ENCODE data around the gene NDUFS6. TPM values are rescaled to one million over a fixed set of nuclear protein-coding genes. Genes with fewer than 3 reads are reported as not detected.

Gene NDUFS6
- total RNA-seq, 1 experiment from 2014 or later: 134 TPM

- peaks cover 19% of the 10 kb centered on the region for H3K4me1 ChIP-seq (replicated peaks)
- DNase-seq (ENCODE audit: low read depth in 1 of 2, low spot score in 2 of 2): peak in 1 of 2 experiments; percentile 43
- peaks cover 62% of the 10 kb centered on the region for H3K27me3 ChIP-seq (replicated peaks)
- H3K9me3 ChIP-seq (replicated peaks): 0 out of 2 replicates have a peak, but pooled peaks cover 3% of the 10 kb centered on the region
- H3K27ac ChIP-seq: no peak overlapping the region
- no peaks in the 10 kb centered on the region for H3K36me3 ChIP-seq
- no peak overlapping the region for H3K4me3 ChIP-seq
Observed at GRCh38 chr5:1761453-1761755, 39.8 kb upstream of the NDUFS6 start.

- DNase-seq (ENCODE audit: low read depth in 1 of 2, low spot score in 2 of 2): peak in 1 of 2 experiments; percentile 38
- no peak overlapping the region for H3K4me3 ChIP-seq
- peaks cover 19% of the 10 kb centered on the region for H3K4me1 ChIP-seq (replicated peaks)
- no peaks in the 10 kb centered on the region for H3K36me3 ChIP-seq
- peaks cover 71% of the 10 kb centered on the region for H3K27me3 ChIP-seq (replicated peaks)
- H3K9me3 ChIP-seq (replicated peaks): 0 out of 2 replicates have a peak, but pooled peaks cover 3% of the 10 kb centered on the region
- no peak overlapping the region for H3K27ac ChIP-seq
Observed at GRCh38 chr5:1762121-1762882, 38.9 kb upstream of the NDUFS6 start.

- H3K9me3 ChIP-seq (replicated peaks): 0 out of 2 replicates have a peak, but pooled peaks cover 3% of the 10 kb centered on the region
- H3K4me3 ChIP-seq: no peak overlapping the region
- DNase-seq (ENCODE audit: low read depth in 1 of 2, low spot score in 2 of 2): peak in 1 of 2 experiments; percentile 41
- H3K27ac ChIP-seq: no peak overlapping the region
- H3K4me1 ChIP-seq (replicated peaks): peaks cover 19% of the 10 kb centered on the region
- no peaks in the 10 kb centered on the region for H3K36me3 ChIP-seq
- peaks cover 77% of the 10 kb centered on the region for H3K27me3 ChIP-seq (replicated peaks)
Observed at GRCh38 chr5:1762883-1763547, 38.2 kb upstream of the NDUFS6 start.

GRCh38 chr5:1763548-1763911 lies 37.7 kb upstream of the NDUFS6 start:
- peaks cover 75% of the 10 kb centered on the region for H3K27me3 ChIP-seq (replicated peaks)
- H3K36me3 ChIP-seq: no peaks in the 10 kb centered on the region
- peak; percentile 44 to 65 for DNase-seq (ENCODE audit: low read depth in 1 of 2, low spot score in 2 of 2)
- H3K4me3 ChIP-seq: no peak overlapping the region
- peaks cover 19% of the 10 kb centered on the region for H3K4me1 ChIP-seq (replicated peaks)
- H3K27ac ChIP-seq: no peak overlapping the region
- 0 out of 2 replicates have a peak, but pooled peaks cover 3% of the 10 kb centered on the region for H3K9me3 ChIP-seq (replicated peaks)

- Histone ChIP-seq H3K4me3 (no peak overlapping the region), H3K4me1 (replicated peaks) (peaks cover 19% of the 10 kb centered on the region), H3K27me3 (replicated peaks) (peaks cover 74% of the 10 kb centered on the region), H3K27ac (no peak overlapping the region), H3K9me3 (replicated peaks) (0 out of 2 replicates have a peak, but pooled peaks cover 3% of the 10 kb centered on the region), H3K36me3 (no peaks in the 10 kb centered on the region)
- DNase-seq (ENCODE audit: low read depth in 1 of 2, low spot score in 2 of 2): peak in 1 of 2 experiments; percentile 39
Observed at GRCh38 chr5:1763960-1764605, 37.1 kb upstream of the NDUFS6 start.

GRCh38 chr5:1764606-1764960 lies 36.6 kb upstream of the NDUFS6 start:
- peaks cover 19% of the 10 kb centered on the region for H3K4me1 ChIP-seq (replicated peaks)
- no peaks in the 10 kb centered on the region for H3K36me3 ChIP-seq
- H3K27ac ChIP-seq: no peak overlapping the region
- H3K9me3 ChIP-seq (replicated peaks): 0 out of 2 replicates have a peak, but pooled peaks cover 3% of the 10 kb centered on the region
- DNase-seq (ENCODE audit: low read depth in 1 of 2, low spot score in 2 of 2): no peak
- peaks cover 76% of the 10 kb centered on the region for H3K27me3 ChIP-seq (replicated peaks)
- no peak overlapping the region for H3K4me3 ChIP-seq

- H3K4me1 ChIP-seq (replicated peaks): peaks cover 19% of the 10 kb centered on the region
- no peaks in the 10 kb centered on the region for H3K36me3 ChIP-seq
- no peak overlapping the region for H3K4me3 ChIP-seq
- H3K9me3 ChIP-seq (replicated peaks): 0 out of 2 replicates have a peak, but pooled peaks cover 3% of the 10 kb centered on the region
- no peak overlapping the region for H3K27ac ChIP-seq
- DNase-seq (ENCODE audit: low read depth in 1 of 2, low spot score in 2 of 2): peak in 1 of 2 experiments; percentile 55
- H3K27me3 ChIP-seq (replicated peaks): peaks cover 78% of the 10 kb centered on the region
Observed at GRCh38 chr5:1765141-1765879, 35.9 kb upstream of the NDUFS6 start.

GRCh38 chr5:1765880-1766235 lies 35.3 kb upstream of the NDUFS6 start:
- Histone ChIP-seq H3K36me3 (no peaks in the 10 kb centered on the region), H3K9me3 (replicated peaks) (0 out of 2 replicates have a peak, but pooled peaks cover 3% of the 10 kb centered on the region), H3K4me1 (replicated peaks) (peaks cover 19% of the 10 kb centered on the region), H3K4me3 (no peak overlapping the region), H3K27ac (no peak overlapping the region), H3K27me3 (replicated peaks) (peaks cover 77% of the 10 kb centered on the region)
- no peak for DNase-seq (ENCODE audit: low read depth in 1 of 2, low spot score in 2 of 2)

- no peak for DNase-seq (ENCODE audit: low read depth in 1 of 2, low spot score in 2 of 2)
- H3K27ac ChIP-seq: no peak overlapping the region
- no peak overlapping the region for H3K4me3 ChIP-seq
- H3K9me3 ChIP-seq (replicated peaks): 0 out of 2 replicates have a peak, but pooled peaks cover 3% of the 10 kb centered on the region
- peaks cover 19% of the 10 kb centered on the region for H3K4me1 ChIP-seq (replicated peaks)
- no peaks in the 10 kb centered on the region for H3K36me3 ChIP-seq
- H3K27me3 ChIP-seq (replicated peaks): peaks cover 84% of the 10 kb centered on the region
Observed at GRCh38 chr5:1767524-1768282, 33.5 kb upstream of the NDUFS6 start.

- 0 out of 2 replicates have a peak, but pooled peaks cover 3% of the 10 kb centered on the region for H3K9me3 ChIP-seq (replicated peaks)
- H3K27me3 ChIP-seq (replicated peaks): peaks cover 80% of the 10 kb centered on the region
- H3K4me1 ChIP-seq (replicated peaks): peaks cover 17% of the 10 kb centered on the region
- no peaks in the 10 kb centered on the region for H3K36me3 ChIP-seq
- H3K4me3 ChIP-seq: no peak overlapping the region
- no peak for DNase-seq (ENCODE audit: low read depth in 1 of 2, low spot score in 2 of 2)
- no peak overlapping the region for H3K27ac ChIP-seq
Observed at GRCh38 chr5:1768283-1769000, 32.8 kb upstream of the NDUFS6 start.

GRCh38 chr5:1769017-1769640 lies 32.1 kb upstream of the NDUFS6 start:
- Histone ChIP-seq H3K9me3 (replicated peaks) (0 out of 2 replicates have a peak, but pooled peaks cover 3% of the 10 kb centered on the region), H3K36me3 (no peaks in the 10 kb centered on the region), H3K27me3 (replicated peaks) (peaks cover 73% of the 10 kb centered on the region), H3K4me1 (replicated peaks) (peaks cover 10% of the 10 kb centered on the region), H3K27ac (no peak overlapping the region), H3K4me3 (no peak overlapping the region)
- DNase-seq (ENCODE audit: low read depth in 1 of 2, low spot score in 2 of 2): no peak
